ENCODE data around the gene TIMM50.

Gene TIMM50

GRCh38 chr19:39539165-39539517, 58.5 kb downstream of the TIMM50 start:
- DNase-seq = no peak

- DNase-seq = peak; percentile 50
Observed at GRCh38 chr19:39539518-39540332, 59.1 kb downstream of the TIMM50 start, which contains the start of gene EID2. Gene EID2 (minus strand): TSS chr19:39540161. CDS start chr19:39540079, 82 bp downstream.

- DNase-seq = no peak
Observed at GRCh38 chr19:39540333-39540673, 59.7 kb downstream of the TIMM50 start.
